GM18867 (cell line): ENCODE results near the gene DNTT.

ENCODE experiments used
- ATAC-seq: cut with Tn5 transposase; IDR thresholded peaks from one replicate; pipeline ENCODE4 v1.9.1; 2021; ENCODE audit warnings: mild to moderate bottlenecking, moderate library complexity; ENCODE audit not compliant: unreplicated experiment

DNTT gene

GRCh38 chr10:96275685-96276418 is 28.4 kb upstream of the DNTT start:
- ATAC-seq, result no peak

GRCh38 chr10:96276426-96276825 is 27.8 kb upstream of the DNTT start:
- ATAC-seq, result no peak

GRCh38 chr10:96276831-96277230 is 27.4 kb upstream of the DNTT start:
- ATAC-seq, result no peak

- no peak for ATAC-seq
These were observed 25.0 kb upstream of the DNTT start for GRCh38 chr10:96279191-96279641.

- ATAC-seq, result no peak
These were observed 23.4 kb upstream of the DNTT start for GRCh38 chr10:96280859-96281258.

- no peak for ATAC-seq
These were observed 22.7 kb upstream of the DNTT start for GRCh38 chr10:96281444-96282029.

- no peak for ATAC-seq
These were observed 20.9 kb upstream of the DNTT start for GRCh38 chr10:96283351-96283750.

- ATAC-seq, result no peak
These were observed 20.5 kb upstream of the DNTT start for GRCh38 chr10:96283756-96284155.

GRCh38 chr10:96285331-96285752 is 18.9 kb upstream of the DNTT start:
- no peak for ATAC-seq

- peak; percentile 60 for ATAC-seq
These were observed 16.7 kb upstream of the DNTT start for GRCh38 chr10:96287392-96288105.

GRCh38 chr10:96288151-96288621 is 16.0 kb upstream of the DNTT start:
- peak; percentile 65 for ATAC-seq

- no peak for ATAC-seq
These were observed 14.9 kb upstream of the DNTT start for GRCh38 chr10:96289218-96289910.

GRCh38 chr10:96290368-96291133 is 13.7 kb upstream of the DNTT start:
- ATAC-seq, result no peak

GRCh38 chr10:96292971-96293920 is 11.0 kb upstream of the DNTT start:
- ATAC-seq, result peak; percentile 41

- ATAC-seq, result no peak
These were observed 8.8 kb upstream of the DNTT start for GRCh38 chr10:96295475-96295874.

GRCh38 chr10:96297486-96297885 is 6.7 kb upstream of the DNTT start:
- no peak for ATAC-seq

GRCh38 chr10:96298362-96298761 is 5.9 kb upstream of the DNTT start:
- ATAC-seq, result no peak

GRCh38 chr10:96299383-96299782 is 4.9 kb upstream of the DNTT start:
- no peak for ATAC-seq

GRCh38 chr10:96301616-96302015 is 2.6 kb upstream of the DNTT start:
- no peak for ATAC-seq
